Raji (cell line): ENCODE results near the gene CCDC6.

ENCODE experiments used
- POLR2A ChIP-seq: IDR thresholded peaks from 2 replicates; pipeline ENCODE4 v1.6.1; 2011; ENCODE audit warnings: low read depth, low read length, control low read depth; ENCODE audit not compliant: insufficient read depth

Gene CCDC6

DNA sequence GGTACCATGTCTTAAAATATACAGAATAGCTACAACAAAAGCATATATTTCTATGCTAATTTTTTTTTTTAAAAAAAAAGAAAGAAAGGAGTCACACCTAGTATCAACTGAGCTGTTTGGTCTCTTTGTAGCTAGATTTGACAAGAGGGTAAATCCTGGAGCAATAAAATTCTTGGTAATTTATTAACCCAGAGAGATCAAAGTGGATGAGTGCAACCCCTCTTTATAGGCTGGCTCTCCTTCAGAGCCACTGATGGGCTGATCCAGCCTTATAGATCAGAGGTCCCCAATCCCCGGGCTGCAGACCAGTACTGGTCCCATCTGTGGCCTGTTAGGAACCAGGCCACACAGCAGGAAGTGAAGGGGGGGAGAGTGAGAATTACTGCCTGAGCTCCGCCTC is 133.3 kb downstream of the CCDC6 start:
- TF ChIP-seq POLR2A = no peak

DNA sequence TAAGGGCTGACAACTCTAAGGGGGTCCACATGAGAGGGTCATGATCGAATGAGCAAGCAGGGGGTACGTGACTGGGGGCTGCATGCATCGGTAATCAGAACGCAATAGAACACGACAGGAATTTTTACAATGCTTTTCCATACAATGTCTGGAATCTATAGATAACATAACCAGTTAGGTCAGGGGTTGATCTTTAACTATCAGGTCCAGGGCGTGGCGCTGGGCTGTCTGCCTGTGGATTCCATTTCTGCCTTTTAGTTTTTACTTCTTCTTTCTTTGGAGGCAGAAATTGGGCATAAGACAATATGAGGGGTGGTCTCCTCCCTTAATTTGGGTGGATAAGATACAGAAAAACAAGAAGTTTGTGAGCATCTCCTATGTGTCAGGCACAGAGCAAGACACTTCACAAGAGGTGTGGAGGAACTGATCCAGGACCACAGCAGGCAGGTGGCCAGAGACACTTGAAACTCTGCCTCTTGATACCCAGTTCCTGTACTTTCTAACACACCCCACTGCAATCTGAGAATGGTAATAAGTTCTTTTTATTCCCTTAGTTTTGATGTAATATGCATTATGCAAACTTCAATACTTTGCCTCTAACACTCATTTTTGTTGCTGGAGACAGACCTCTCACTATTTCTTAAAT is 135.1 kb downstream of the CCDC6 start:
- no peak for TF ChIP-seq POLR2A

DNA sequence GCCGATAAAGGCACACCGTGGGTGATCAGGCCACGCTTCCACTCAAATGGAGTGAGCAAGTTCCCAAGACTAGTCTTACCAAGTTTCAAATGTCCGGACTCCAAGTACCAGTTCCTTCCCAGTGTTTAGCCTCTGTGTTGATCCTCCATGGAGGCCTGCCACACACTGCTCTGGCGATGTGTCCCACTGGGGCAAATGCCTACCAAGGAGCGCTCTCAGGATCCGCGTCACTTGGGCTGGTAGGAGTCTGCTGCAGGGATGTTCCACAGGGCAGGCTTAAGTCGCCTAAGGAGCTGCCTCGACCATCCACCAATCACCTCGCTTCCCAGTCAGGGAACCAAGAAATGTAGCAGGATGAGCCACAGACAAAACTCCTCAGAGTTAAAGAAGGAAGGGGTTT is 135.7 kb downstream of the CCDC6 start:
- no peak for TF ChIP-seq POLR2A

GRCh38 chr10:59762505-59762904 is 143.9 kb downstream of the CCDC6 start:
- TF ChIP-seq POLR2A = no peak

DNA sequence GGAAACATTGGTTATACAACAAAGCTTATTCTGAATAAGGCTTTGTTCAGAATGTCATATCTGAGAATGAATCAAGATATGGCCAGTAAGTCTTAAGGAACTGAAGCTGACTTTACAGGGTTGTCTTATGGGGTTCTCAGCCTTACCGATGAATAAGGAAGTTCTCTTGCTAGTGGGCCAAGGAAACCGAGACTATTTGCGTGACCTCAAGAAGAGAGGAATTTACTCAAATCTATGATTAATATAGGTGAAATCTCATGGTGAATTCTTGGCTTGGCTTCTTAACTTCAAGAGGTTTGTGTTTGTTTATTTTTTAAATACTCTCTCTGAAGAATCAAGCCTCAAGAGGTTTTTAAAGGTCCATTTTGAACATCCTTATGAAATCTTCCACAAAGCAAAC is 148.4 kb downstream of the CCDC6 start:
- no peak for TF ChIP-seq POLR2A

- no peak for TF ChIP-seq POLR2A
Observed at GRCh38 chr10:59754951-59755350, 151.4 kb downstream of the CCDC6 start.

DNA sequence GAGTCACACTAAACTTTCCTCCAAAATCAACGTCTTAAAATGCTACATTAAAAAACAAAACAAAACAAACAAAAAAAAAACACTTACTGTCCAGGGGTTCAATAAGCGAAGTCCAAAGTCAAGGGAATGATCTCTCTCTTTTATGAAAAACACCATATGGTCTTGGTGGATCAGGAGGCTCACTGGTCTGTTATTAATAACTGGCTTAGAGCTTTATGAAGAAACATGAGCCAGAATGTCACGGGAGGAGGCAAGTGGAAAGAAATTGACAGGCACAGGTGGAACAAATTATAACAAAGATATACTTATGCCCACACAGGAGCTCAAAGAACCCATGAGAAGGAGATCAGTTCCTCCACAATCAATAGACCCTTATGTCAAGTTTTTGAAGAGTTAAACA is 153.1 kb downstream of the CCDC6 start, which contains the start of gene MRLN:
Gene MRLN (minus strand): TSS at position 189 of the 400 bp plus-strand sequence.
- no peak for TF ChIP-seq POLR2A

GRCh38 chr10:59752278-59752940 is 153.9 kb downstream of the CCDC6 start:
- TF ChIP-seq POLR2A = no peak

DNA sequence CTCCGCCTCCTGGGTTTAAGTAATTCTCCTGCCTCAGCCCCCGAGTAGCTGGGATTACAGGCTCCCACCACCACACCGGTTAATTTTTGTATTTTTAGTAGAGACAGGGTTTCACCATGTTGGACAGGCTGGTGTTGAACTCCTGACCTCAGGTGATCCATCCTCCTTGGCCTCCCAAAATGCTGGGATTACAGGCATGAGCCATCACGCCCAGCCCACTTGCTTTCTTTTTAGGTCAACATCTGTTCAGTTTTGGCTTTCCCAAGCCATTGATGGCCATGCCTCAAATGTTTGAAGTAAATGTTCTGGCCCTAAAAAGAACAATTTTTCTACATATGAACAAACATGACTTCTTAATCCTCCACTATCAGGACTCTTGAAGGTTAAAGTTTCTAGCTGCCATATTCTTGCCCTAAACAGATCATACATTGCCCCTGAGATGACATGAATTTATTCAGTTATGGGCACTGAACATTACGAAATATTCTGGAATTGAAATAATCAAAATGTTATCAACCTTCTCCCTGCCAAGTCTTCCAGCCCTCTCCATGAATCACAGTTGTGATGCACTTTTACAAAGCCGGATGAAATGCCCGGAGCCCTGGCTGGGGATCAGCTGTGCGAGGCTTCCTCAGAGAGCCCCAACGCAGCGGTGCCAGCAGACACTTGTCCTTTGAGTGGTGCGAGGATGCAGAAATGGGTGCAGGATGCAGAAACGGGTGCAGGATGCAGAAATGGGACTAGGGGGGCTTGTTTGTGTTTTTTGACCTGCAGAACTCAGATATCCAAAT is 156.0 kb downstream of the CCDC6 start:
- no peak for TF ChIP-seq POLR2A

GRCh38 chr10:59748834-59749233 is 157.5 kb downstream of the CCDC6 start:
- no peak for TF ChIP-seq POLR2A

- no peak for TF ChIP-seq POLR2A
Observed at GRCh38 chr10:59745163-59745650, 161.1 kb downstream of the CCDC6 start.

DNA sequence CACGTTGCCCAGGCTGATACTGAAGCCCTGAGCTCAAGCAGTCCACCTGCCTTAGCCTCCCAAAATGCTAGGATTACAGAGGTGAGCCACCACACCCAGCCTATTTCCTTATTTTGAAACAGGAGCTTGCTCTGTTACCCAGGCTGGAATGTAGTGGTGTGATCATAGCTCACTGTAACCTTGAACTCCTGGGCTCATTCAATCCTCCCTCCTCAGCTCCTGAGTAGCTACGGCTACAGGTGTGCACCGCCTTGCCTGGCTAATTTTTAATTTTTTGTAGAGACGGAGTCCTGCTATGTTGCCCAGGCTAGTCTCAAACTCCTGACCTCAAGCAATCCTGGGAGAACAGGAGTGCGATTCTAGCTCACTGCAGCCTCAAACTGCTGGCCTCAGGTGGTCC is 164.8 kb downstream of the CCDC6 start:
- TF ChIP-seq POLR2A = no peak

- TF ChIP-seq POLR2A = no peak
Observed at GRCh38 chr10:59741048-59741447, 165.3 kb downstream of the CCDC6 start.
